GM19043 (cell line): ENCODE data around the gene PIEZO1.

Experiments
- ATAC-seq: cut with Tn5 transposase; IDR thresholded peaks from one replicate; pipeline ENCODE4 v1.9.1; 2021; ENCODE audit warnings: low read depth; ENCODE audit not compliant: unreplicated experiment

The PIEZO1 gene

GRCh38 chr16:88723507-88723887, 61.5 kb downstream of the PIEZO1 start:
- ATAC-seq, result no peak

GRCh38 chr16:88722784-88723506, 62.1 kb downstream of the PIEZO1 start:
- ATAC-seq, result no peak

DNA sequence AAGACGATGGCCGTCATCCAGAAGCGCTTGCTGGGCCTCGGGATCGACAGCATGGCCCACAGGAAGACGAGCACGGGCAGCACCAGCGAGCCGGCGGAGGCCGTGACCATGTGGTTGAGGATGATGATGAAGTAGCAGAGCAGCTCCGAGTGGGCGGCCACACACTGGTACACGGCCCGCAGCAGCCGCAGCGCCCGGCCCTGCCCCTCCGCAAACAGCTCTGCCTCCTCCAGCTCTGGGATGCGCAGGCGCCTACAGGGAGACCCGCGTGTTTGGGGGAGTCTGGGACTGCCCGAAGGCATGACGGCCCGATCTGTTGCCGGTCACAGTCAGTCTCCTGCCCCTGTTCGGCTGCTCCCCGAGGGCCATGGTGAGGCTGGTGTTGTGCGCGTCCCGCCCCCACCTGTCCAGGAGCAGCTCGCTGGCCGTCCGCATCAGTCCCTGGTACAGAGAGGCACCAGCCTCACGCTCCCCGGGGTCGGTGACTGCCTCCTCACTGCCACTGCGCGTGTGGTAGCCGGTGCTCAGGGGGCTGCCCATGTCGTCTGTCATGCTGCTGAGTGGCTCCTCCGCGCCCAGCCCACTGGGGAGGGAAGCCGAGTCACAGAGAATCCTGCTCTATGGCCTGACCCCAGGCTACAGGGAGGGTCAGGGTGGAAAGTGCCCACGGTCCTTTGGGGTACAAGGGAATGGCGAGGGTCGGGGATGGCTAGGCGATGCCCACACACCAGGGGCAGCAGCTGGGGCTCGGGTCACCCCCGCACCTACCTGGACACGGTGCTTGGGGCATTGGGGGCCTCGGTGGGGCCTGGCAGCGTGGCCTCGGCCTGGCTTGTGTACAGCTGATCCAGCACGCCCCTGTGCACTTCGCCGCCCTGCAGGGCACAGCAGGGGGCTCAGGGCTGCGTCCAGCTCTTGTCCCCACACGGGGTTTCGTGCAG, 62.9 kb downstream of the PIEZO1 start:
- ATAC-seq, result no peak

DNA sequence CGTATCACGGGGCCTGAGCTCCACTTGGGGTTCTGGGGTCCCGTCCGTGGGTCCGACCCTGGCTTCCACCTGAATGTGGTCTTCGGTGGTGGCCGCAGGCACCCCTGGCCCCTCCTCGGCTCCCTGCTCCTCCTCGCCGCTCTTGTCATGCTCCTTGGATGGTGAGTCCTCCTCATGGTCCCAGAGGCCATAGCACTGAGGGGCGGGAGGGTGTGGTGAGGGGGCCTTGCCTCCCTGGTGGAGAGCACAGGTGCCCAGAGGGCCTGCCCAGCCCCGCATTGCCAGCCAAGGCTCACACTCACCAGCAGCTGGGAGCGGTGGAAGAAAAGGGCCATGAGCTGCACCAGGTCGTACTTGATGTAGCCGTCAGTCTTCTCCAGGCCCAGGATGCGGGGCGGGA, 63.8 kb downstream of the PIEZO1 start:
- ATAC-seq, result no peak

GRCh38 chr16:88720396-88720970, 64.5 kb downstream of the PIEZO1 start:
- no peak for ATAC-seq

DNA sequence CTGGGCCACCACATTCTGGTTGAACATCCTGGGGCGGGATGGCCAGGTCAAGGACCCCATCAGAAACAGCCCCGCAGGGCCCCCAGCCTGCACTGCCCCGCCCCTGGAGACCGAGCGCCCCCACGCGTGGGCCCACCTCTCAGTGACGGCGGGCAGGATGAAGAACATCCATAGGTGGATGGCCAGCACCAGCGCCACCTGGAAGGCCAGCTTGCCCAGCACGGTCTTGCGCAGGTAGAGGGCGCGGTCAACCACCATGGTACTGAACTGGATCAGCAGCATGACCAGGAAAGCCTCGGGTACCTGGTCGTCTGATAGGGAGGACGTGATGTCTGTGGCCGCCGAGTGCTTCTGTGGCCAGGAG, 65.1 kb downstream of the PIEZO1 start:
- ATAC-seq, result no peak

DNA sequence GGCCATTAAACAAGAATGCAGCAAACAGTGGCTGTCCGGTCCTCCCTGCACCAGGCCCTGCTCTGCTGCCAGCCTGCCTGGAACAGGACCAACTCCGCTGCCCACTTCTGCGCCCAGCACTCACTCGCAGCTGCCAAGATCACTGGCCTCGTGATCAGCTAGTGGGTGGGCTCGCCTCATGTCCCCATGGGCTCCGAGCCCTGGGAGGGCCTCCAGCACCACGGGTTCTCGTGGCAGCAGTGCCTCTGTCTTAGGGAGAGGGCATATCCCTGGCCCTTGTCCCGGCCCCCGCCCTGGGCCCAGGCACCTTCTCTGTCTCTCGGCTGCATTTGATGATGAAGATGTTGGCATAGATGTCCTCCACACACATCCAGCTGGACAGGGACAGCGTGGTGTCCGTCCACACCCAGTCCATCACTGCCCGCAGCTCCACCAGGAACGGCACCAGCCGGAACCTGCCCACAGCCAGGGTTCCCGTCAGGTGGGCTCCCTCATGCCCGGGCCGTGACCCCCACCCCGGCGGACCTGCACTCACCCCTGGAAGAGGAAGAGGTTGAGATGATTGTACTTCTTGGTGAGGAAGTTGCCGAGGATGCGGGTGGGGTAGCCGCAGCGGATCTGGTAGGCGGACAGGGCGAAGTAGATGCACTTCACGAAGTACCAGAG, 65.6 kb downstream of the PIEZO1 start:
- ATAC-seq, result no peak

- ATAC-seq, result no peak
These were observed 66.8 kb downstream of the PIEZO1 start for GRCh38 chr16:88718178-88718577.

GRCh38 chr16:88716601-88717001, 68.4 kb downstream of the PIEZO1 start:
- ATAC-seq, result no peak

GRCh38 chr16:88716201-88716600, 68.8 kb downstream of the PIEZO1 start:
- ATAC-seq, result no peak

GRCh38 chr16:88715312-88716190, 69.5 kb downstream of the PIEZO1 start:
- ATAC-seq, result no peak

DNA sequence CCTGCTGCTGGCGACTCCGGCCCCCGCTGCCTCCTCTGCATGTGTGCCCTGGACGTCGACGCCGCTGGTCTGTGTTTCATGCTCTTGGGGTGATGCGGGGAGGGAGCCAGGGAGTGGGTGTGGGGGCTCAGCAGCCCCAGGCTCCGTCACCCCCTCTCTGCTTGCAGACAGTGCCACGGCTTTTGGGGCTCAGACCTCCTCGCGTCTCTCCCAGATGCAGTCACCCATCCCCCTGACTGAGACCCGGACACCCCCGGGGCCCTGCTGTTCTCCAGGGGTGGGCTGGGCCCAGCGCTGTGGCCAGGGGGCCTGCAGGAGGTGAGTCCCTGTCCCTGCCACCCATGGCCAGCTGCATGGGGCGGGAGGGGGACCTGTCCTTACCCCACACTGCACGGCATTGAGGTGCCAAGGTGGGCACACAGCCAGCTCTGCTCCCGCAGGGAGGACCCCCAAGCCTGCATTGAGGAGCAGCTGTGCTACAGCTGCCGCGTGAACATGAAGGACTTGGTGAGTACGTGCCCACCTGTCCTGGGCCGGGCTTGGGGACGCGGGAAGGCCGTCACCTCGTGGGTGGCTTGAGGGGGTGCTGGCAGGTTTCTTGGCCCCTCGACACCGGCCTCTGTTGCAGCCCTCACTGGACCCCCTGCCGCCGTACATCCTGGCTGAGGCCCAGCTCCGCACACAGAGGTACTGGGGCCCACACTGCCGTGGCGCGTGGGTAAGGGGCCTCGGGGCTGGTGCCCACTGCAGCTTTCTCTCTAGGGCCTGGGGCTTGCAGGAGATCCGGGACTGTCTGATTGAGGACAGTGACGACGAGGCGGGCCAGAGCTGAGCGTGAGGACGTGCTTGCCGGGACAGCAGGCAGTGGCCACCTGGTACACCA, 70.4 kb downstream of the PIEZO1 start:
- ATAC-seq, result no peak

DNA sequence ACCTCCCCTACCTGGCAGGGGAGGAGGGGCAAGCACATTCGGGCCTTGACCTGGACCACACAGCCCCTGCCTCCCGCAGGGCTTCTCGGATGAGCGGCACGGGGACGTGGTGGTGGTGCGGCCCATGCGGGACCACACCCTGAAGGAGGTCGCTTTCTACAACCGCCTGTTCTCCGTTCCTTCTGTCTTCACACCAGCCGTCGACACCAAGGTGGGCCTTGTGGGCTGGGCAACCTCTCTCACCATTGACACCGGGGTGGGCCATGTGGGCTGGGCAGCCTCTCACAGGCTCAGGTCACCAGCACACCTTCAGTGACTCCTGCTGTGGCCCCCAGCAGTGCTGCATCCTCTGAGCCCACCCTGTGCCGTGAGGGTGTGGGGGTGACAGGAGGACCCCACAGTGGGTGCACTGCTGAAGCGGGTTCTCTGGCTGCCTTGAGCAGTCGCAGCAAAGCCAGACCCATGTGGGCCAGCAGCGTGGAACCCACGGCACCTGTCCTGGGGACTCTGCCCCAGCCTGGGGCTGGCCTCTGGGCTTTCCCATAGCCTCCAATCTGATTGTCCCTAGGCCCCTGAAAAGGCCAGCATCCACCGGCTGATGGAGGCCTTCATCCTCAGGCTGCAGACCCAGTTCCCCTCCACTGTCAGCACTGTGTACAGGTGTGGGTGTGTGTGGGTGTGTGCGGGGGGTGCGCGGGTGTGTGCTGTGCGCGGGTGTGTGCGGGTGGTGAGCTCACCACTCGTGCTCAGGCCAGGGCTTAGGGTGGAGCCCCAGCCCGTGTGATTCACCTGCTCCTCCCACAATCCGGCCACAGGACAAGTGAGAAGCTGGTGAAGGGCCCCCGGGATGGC, 71.2 kb downstream of the PIEZO1 start:
- ATAC-seq, result no peak

GRCh38 chr16:88713054-88713453, 72.0 kb downstream of the PIEZO1 start:
- no peak for ATAC-seq

GRCh38 chr16:88712362-88712979, 72.5 kb downstream of the PIEZO1 start:
- no peak for ATAC-seq

DNA sequence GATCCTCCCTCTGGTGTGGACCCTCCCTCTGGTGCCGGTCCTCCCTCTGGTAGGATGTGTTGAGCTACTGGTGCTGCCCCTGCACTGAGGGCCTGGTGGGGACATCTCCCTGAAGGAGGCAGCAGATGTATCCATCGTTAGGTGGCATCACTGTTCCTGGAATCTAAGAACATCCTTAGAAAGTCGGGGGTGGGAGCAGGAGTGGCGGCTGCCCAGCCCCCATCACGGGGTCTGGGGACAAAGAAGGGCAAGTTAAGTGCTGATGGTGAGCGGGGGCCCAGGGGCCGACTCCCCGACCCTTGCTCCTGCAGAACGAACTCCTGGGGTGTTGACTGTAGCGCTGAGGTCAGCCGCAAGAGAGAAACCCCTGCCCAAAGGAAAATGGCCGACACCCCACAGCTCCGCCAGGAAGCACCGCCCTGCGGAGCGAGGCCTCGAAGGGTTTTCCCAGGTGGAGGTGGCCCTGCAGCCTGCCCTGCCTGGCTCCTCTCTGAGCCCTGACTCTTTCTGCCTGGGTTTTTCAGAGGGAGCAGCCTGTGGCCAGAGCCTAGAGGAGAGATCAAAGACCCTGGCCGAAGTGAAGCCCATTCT, 73.2 kb downstream of the PIEZO1 start:
- no peak for ATAC-seq

DNA sequence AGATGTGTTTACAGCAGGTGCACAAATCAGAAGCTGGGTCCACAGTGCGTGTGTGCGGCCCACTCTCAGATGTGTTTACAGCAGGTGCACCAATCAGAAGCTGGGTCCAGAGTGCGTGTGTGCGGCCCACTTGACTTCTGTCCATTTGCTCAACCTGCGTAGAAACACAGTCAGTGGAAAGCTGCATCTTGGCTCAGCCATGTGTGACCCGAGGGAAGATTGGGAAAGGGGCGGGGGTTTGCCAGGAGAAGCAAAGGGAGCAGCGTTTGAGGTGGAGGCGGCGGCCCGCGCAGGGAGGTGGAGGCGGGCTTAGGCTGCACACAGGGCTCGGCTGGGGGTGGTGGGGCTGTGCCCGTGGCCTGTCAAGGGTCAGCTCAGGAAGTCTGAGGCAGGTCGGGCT, 74.5 kb downstream of the PIEZO1 start:
- no peak for ATAC-seq
